ENCODE results near the gene CBX3.

DNA sequence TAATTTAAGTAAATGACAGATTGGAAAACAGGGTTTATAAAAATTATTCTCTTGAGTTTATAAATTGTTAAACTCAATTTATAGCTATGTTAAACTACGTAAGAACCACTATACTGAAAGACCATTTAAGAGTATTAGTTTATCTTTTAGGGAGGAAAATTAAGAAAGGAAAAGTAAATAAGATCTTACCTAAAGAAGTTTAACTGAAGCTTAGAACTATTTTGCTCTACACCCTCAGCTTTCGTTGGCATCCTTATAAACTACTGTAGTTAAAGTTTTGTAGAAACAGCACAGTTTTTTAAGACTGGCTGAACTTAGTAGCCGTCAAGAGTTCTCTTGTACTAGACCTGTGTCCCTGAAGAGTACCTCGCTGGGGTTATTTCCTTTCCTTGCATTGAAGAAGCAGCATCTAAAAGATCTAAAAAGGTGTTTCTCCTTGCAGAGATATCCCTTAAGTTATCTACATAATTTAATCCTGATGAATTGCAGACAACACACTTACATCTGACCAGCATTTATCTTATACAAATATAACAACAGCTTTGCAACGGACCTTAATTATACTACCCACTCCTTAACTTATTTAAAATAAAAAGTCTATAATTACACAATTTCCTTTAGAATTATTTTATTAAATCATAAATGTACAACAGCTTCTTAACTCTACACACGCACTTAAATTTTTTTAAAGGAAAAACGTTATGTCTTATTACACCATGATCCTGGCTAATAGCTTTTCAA, 10.1 kb upstream of the CBX3 start:
- TF ChIP-seq, protein P1, sequence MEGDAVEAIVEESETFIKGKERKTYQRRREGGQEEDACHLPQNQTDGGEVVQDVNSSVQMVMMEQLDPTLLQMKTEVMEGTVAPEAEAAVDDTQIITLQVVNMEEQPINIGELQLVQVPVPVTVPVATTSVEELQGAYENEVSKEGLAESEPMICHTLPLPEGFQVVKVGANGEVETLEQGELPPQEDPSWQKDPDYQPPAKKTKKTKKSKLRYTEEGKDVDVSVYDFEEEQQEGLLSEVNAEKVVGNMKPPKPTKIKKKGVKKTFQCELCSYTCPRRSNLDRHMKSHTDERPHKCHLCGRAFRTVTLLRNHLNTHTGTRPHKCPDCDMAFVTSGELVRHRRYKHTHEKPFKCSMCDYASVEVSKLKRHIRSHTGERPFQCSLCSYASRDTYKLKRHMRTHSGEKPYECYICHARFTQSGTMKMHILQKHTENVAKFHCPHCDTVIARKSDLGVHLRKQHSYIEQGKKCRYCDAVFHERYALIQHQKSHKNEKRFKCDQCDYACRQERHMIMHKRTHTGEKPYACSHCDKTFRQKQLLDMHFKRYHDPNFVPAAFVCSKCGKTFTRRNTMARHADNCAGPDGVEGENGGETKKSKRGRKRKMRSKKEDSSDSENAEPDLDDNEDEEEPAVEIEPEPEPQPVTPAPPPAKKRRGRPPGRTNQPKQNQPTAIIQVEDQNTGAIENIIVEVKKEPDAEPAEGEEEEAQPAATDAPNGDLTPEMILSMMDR (IDR thresholded peaks at IDR 0.05): no peak
- no peak for TF ChIP-seq EZH2phosphoT487 (IDR thresholded peaks at IDR 0.05)

Data from neural progenitor cell (in vitro differentiated cells).